ENCODE data around the gene EPHB4.

DNA sequence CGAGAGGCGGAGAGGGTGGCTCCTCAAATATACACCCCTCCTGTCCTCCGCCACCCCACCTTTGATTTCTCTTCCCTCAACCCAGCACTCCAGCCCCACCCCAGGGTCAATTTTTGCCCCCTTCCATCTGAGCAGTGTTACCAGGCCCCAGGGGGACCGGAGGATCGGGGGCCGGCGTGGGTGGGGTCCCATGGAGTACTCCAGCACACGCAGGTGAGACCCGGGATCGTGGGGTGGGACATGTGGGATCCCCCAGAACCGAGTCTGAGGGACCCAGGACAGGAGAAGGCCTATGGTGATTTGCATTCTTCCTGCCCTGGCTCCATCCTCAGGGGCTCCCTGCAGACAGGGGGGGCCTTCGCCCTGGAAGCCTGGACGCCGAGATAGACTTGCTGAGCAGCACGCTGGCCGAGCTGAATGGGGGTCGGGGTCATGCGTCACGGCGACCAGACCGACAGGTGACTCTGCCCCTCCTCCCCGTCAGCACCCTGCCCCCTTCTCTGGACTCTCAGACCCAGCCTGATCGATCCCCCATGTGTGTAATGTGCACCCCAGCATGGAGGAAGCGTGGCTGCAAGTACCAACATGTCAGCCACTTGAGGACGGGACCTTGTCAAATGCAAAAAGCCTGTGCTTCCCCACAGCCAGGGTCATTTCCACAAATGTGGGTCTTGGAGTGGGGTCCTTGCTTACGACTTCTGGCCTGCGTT is 40.6 kb upstream of the EPHB4 start:
- TF ChIP-seq, protein P1, sequence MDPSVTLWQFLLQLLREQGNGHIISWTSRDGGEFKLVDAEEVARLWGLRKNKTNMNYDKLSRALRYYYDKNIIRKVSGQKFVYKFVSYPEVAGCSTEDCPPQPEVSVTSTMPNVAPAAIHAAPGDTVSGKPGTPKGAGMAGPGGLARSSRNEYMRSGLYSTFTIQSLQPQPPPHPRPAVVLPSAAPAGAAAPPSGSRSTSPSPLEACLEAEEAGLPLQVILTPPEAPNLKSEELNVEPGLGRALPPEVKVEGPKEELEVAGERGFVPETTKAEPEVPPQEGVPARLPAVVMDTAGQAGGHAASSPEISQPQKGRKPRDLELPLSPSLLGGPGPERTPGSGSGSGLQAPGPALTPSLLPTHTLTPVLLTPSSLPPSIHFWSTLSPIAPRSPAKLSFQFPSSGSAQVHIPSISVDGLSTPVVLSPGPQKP (IDR thresholded peaks at IDR 0.05; ENCODE audit: borderline replicate concordance, low read depth, low read length), result no peak
- TF ChIP-seq, protein P2, sequence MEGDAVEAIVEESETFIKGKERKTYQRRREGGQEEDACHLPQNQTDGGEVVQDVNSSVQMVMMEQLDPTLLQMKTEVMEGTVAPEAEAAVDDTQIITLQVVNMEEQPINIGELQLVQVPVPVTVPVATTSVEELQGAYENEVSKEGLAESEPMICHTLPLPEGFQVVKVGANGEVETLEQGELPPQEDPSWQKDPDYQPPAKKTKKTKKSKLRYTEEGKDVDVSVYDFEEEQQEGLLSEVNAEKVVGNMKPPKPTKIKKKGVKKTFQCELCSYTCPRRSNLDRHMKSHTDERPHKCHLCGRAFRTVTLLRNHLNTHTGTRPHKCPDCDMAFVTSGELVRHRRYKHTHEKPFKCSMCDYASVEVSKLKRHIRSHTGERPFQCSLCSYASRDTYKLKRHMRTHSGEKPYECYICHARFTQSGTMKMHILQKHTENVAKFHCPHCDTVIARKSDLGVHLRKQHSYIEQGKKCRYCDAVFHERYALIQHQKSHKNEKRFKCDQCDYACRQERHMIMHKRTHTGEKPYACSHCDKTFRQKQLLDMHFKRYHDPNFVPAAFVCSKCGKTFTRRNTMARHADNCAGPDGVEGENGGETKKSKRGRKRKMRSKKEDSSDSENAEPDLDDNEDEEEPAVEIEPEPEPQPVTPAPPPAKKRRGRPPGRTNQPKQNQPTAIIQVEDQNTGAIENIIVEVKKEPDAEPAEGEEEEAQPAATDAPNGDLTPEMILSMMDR (conservative IDR thresholded peaks at IDR 0.05; ENCODE audit: low read depth, low read length), result no peak
- no peak for TF ChIP-seq RAD21 (IDR thresholded peaks at IDR 0.05; ENCODE audit: low read length)
- TF ChIP-seq, protein P3, sequence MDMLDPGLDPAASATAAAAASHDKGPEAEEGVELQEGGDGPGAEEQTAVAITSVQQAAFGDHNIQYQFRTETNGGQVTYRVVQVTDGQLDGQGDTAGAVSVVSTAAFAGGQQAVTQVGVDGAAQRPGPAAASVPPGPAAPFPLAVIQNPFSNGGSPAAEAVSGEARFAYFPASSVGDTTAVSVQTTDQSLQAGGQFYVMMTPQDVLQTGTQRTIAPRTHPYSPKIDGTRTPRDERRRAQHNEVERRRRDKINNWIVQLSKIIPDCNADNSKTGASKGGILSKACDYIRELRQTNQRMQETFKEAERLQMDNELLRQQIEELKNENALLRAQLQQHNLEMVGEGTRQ (IDR thresholded peaks at IDR 0.05; ENCODE audit: low read depth, low read length), result no peak
- no peak for TF ChIP-seq NFE2L2 (IDR thresholded peaks at IDR 0.05; ENCODE audit: low read depth, low read length)
- TF ChIP-seq CEBPB (IDR thresholded peaks at IDR 0.05; ENCODE audit: low read depth, low read length), result no peak
- TF ChIP-seq POLR2A (IDR thresholded peaks at IDR 0.05; ENCODE audit: low read depth, low read length), result no peak

Data from IMR-90 (cell line).